Rectal smooth muscle tissue (tissue), 1 donor: ENCODE results near the gene CST5.
"Not testable (repeated sequence)": the region's sequence is repeated elsewhere in the genome, so short reads cannot be mapped to it uniquely, and the experiment has no call there.

Source experiments
- H3K27ac ChIP-seq: one replicate; pipeline ENCODE4 v1.7.0; 2013; ENCODE audit warnings: low read depth, low read length, inconsistent platforms
- H3K27me3 ChIP-seq: one replicate; pipeline ENCODE4 v1.7.0; 2013; ENCODE audit warnings: low read length; ENCODE audit not compliant: control insufficient read depth, insufficient read depth
- H3K36me3 ChIP-seq: one replicate; pipeline ENCODE4 v1.7.0; 2013; ENCODE audit warnings: low read length; ENCODE audit not compliant: control insufficient read depth, insufficient read depth
- H3K4me1 ChIP-seq: one replicate; pipeline ENCODE4 v1.7.0; 2013; ENCODE audit warnings: low read length; ENCODE audit not compliant: control insufficient read depth, insufficient read depth
- H3K4me3 ChIP-seq: one replicate; pipeline ENCODE4 v1.7.0; 2013; ENCODE audit warnings: low read length
- H3K9ac ChIP-seq: one replicate; pipeline ENCODE4 v1.7.0; 2013; ENCODE audit warnings: low read length

Gene CST5

DNA sequence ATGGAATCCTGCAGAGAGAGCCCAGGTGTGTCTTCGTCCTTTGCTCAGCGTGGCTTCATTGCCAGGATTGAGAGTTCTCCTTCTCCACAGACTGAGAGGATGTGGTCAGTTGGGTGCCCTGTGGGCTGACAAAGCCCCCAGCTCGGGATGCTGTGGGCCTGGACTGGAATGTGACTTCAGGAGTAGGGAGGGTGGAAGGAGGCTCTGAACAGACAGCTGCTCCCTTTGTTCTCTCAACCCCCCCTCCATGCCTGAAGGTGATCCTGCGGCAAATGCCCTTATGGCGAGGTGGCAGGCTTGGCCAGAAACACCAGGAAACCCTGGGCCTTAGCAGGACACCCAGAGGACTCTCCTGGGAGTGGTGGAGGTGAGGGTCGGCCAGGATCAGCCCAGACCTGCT lies 1.8 kb upstream of the CST5 start:
- H3K9ac ChIP-seq = no peak overlapping the region
- no peaks in the 10 kb centered on the region for H3K36me3 ChIP-seq
- H3K27ac ChIP-seq = no peak overlapping the region
- H3K4me3 ChIP-seq = no peak overlapping the region
- peaks cover 9% of the 10 kb centered on the region for H3K4me1 ChIP-seq
- no peaks in the 10 kb centered on the region for H3K27me3 ChIP-seq

DNA sequence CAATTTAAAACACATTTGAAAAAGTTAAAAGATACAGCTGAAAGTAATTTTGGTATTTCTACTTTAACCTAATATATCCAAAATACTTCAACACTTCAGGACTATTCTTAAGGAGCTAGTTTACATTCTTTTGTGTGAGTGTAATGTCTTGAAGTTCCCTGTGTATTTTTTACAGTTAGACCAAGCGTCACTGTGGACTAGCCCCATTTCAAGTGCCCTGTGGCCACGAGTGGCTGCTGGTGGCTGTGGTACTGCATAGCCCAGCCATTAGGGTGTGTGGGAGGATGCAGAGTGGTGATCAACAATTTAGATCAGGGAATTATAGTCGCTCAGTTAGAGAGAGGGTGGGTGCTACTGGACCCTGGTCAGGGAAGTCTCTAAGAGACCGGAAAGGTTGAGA lies 869 bp upstream of the CST5 start:
- Histone ChIP-seq H3K4me1 (peaks cover 12% of the 10 kb centered on the region), H3K27me3 (no peaks in the 10 kb centered on the region), H3K36me3 (no peaks in the 10 kb centered on the region), H3K27ac (no peak overlapping the region), H3K9ac (no peak overlapping the region), H3K4me3 (no peak overlapping the region)

DNA sequence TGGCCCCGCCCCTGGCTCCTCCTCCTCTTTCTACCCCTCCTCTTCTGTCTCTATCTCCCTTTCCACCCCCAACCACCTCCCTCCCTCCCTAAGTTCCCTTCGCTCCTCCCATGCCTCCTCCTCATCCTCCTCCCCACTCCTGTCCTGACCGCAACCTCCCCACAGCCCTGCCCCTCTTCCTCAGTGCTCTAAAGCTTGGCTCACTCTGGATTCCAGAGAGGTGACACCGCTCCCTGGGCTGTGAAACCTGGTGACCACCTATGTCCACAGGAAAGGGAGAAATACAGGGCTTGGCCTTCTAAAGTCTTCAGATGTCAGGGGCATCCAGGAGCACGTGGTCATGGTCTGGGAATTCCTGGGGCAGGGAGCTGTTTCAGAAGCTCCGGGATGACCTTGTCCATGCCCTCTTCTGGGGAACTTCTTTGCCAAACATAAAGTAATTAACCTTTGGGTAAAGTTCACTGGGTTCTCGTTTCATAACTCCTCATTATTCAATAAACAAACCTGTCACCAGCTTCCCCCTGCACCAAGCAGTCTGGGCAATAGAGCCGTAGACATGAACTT lies 345 bp upstream of the CST5 start:
- Histone ChIP-seq H3K4me1 (peaks cover 16% of the 10 kb centered on the region), H3K27me3 (no peaks in the 10 kb centered on the region), H3K27ac (no peak overlapping the region), H3K4me3 (no peak overlapping the region), H3K9ac (no peak overlapping the region), H3K36me3 (no peaks in the 10 kb centered on the region)

DNA sequence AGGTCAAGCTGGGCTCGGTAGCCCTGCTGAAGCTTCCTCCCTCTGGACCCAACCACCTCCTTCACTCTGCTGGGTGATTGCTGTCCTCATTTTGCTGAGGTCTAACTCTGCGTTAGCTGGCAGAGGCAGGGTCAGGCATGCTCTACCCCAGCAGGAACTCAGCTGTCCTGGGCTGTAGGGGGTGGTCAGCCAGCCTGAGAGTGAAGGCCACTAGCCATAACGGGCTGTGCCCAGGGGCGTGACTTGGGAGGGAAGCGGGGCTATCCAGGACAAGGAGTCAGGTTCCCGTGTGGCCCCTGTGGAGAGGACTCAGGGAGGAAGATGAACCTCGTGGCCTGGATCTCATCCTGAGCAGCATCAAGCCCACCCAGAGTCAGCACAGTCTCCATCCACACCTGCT lies 761 bp downstream of the CST5 start:
- peaks cover 17% of the 10 kb centered on the region for H3K4me1 ChIP-seq
- H3K36me3 ChIP-seq = no peaks in the 10 kb centered on the region
- no peak overlapping the region for H3K9ac ChIP-seq
- H3K27ac ChIP-seq = no peak overlapping the region
- no peaks in the 10 kb centered on the region for H3K27me3 ChIP-seq
- no peak overlapping the region for H3K4me3 ChIP-seq

DNA sequence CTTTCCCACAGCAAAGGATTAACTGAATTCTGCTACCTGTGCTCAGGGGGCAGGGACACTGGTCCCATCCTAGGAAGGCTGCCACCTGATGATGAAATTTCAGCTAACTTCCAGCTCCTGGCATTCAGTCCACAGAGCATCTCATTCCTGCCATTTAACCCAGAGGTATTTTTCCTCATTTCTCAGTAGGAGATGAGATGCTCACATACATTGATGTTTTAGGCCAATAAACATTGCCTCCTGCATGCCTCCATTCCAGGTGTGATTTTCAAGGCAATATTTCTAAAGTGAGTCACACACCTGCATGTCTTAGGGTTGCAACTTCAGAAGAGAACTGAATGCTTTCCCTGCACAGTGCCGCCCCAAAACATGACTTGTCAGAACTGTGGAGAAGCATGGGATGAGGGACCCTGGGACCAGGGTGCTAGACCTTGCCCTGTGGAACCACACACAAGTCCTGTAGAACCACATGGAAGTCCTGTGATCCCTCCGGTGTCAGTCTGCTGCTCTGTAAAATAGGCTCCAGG lies 1.5 kb downstream of the CST5 start:
- H3K36me3 ChIP-seq, H3K27ac ChIP-seq, H3K4me3 ChIP-seq, H3K9ac ChIP-seq, H3K27me3 ChIP-seq: not testable (repeated sequence)
- peaks cover 17% of the 10 kb centered on the region for H3K4me1 ChIP-seq

DNA sequence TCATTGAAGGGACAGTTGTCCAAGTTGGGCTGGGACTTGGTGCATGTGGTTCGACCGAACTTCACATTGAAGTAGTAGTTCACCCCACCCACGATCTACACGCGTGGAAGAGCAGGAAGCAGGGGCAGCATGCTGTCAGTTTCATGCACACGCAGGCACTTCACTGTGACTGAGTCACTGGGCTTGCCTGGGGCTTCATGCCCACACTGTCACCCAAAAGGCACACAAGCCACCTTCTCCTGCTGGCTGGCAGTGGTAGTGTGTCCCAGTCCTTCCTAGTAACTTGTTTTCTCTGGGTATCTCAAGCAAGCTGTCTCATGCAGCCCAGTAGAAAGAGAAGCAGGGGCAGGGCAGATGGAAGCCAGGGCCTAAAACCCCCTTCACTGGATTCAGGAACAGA lies 2.0 kb downstream of the CST5 start:
- Histone ChIP-seq H3K4me1 (peaks cover 17% of the 10 kb centered on the region), H3K36me3 (no peaks in the 10 kb centered on the region), H3K4me3 (no peak overlapping the region), H3K27me3 (no peaks in the 10 kb centered on the region), H3K27ac (no peak overlapping the region), H3K9ac (no peak overlapping the region)

DNA sequence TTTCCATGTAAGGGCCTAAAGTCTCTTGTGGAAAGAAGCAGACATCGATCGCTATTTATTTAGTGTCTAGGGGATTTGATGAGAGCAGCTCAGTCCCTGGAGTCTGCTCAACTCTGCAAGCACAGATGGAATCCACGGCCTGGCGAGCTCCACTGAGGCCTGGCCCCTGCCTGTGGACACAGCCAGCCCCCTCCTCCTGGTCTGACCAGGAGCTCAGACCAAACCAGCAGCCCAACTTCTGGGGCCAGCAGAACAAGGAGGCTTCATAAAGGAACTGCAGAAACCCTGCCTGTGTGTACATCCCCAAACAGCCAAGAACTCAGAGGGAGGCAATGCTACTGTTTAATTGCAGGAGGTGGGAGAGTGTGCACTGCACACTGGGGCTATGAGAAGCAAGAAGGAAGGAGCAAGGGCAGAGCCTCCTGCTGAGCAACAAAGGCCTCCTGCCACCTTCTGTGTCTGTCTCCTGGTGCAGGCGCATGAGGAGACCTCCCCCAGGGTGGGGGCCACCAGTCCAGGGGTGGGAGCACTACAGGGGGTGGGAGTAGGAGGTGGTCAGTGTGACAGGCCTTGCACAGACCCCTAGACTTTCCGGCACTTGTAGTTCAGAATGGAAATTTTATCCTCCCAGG lies 3.8 kb downstream of the CST5 start:
- Histone ChIP-seq H3K36me3 (no peaks in the 10 kb centered on the region), H3K4me3 (no peak overlapping the region), H3K4me1 (peaks cover 17% of the 10 kb centered on the region), H3K27ac (peak overlapping the region; percentile 56), H3K27me3 (no peaks in the 10 kb centered on the region), H3K9ac (no peak overlapping the region)

DNA sequence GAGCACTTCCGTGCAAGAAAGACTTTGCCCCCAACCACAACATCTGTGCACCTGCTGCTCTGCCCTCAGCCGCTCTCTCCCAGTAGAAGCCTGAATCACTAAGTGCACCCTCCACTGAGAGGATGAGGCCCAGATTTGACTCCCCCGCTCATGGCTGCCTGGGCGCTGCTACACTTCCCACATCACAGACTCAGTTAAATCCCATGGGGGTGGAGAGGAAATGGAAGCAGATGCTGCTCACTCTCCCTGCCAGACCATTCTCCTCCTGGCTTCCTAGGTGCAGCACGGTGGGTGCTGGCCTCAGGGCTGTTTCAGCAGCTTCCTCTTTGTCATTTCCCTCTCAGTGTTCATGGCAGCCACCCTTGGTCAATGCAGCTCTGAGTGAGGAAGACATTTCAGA lies 4.8 kb downstream of the CST5 start:
- no peak overlapping the region for H3K4me3 ChIP-seq
- peaks cover 11% of the 10 kb centered on the region for H3K4me1 ChIP-seq
- H3K9ac ChIP-seq = no peak overlapping the region
- H3K36me3 ChIP-seq = no peaks in the 10 kb centered on the region
- no peaks in the 10 kb centered on the region for H3K27me3 ChIP-seq
- peak overlapping the region; percentile 56 for H3K27ac ChIP-seq

DNA sequence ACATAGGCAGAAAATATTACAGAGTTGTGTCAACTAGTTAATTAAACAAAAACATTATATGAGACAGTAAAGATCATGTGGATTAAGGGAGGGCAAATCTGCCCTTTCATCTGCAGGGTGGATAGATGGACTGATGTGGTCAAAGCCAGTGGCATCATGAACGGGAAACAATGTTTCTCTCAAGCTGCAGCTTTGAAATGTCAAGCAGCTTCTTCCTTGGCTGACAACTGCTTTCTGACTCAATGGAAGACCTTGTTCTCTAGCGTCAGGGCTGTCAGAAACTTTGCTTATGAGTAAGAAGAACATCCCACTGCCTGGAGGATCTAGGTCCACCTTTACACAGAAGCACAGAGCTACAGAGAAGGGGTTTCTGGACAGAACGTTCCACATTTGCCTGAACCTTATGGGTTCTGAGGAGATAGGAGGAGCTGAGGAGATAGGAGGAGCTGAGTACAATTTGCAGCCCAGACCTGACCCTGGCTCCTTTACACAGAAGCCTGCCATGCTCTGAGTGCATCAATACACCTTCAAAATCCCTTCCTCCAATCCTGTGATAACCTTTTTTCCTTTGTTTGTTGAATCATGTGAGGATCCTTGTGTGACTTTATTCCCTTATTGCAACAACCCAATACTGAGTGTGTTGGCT lies 6.1 kb downstream of the CST5 start:
- Histone ChIP-seq H3K9ac (no peak overlapping the region), H3K27ac (no peak overlapping the region), H3K4me3 (no peak overlapping the region), H3K4me1 (peaks cover 8% of the 10 kb centered on the region), H3K36me3 (no peaks in the 10 kb centered on the region), H3K27me3 (no peaks in the 10 kb centered on the region)

DNA sequence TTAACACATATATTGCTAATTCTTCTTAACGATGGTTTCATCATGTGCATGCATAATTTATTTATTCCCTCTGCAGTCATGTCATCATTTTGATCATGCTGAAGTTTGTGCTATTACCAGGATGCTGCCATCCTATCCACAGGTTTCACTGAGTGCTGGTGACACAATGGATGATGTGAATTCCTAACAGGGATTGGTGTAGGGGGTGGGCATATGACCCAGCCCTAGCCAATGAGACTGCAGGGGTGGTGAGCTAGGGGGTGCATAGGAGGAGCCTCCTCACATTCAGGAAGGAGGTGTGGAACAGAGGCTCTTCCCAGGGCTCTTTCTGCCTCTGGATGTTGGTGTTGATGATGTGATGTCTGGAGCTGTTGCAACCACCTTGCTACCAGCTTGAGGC lies 7.5 kb downstream of the CST5 start:
- no peak overlapping the region for H3K9ac ChIP-seq
- no peak overlapping the region for H3K4me3 ChIP-seq
- no peaks in the 10 kb centered on the region for H3K27me3 ChIP-seq
- no peak overlapping the region for H3K27ac ChIP-seq
- peaks cover 8% of the 10 kb centered on the region for H3K4me1 ChIP-seq
- H3K36me3 ChIP-seq = no peaks in the 10 kb centered on the region

DNA sequence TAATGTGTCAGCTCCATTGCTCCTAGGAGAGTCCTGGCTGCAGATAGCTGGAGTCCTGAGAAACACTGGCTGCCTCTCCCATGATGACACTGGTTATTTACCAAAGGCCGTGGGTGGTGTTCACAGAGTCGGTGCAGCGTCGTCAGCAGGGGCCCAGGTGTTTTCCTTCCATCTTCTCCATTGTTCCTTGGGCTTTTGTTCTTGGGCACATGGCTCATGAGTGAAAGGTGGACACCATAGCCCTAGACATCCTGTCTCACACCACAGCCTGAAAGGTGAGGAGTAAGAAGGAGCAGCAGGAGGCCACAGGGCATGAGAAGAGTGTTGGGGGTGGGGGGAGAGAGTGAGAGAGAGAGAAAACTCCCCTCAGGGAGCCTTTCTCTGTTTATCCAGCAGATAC lies 9.1 kb downstream of the CST5 start:
- Histone ChIP-seq H3K4me3 (no peak overlapping the region), H3K27me3 (no peaks in the 10 kb centered on the region), H3K27ac (no peak overlapping the region)

DNA sequence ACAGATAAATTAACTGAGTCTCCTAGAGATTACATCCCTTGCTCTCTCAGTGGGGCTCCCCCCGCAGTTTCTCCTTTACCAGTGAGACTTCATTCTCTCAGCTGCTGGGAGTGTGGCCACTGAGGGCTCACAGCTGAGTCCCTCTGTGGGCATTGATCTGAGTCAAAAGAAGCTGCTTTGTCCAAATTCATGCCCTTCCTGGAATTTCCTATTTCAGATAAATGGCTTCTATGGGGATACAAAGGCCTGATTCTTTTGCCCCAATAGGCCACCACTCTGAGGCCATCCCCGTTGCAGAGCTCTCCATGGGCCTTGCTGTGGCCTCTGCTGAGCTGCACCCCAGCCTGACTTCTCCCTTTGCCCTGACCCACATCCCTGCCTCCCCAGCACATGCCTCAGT lies 10.0 kb downstream of the CST5 start:
- no peaks in the 10 kb centered on the region for H3K4me1 ChIP-seq
- H3K4me3 ChIP-seq = no peak overlapping the region
- no peak overlapping the region for H3K9ac ChIP-seq
- H3K27ac ChIP-seq = no peak overlapping the region
- no peaks in the 10 kb centered on the region for H3K36me3 ChIP-seq
- no peaks in the 10 kb centered on the region for H3K27me3 ChIP-seq

More for the DNA sequence above, 9.1 kb downstream of the CST5 start:
- peaks cover 5% of the 10 kb centered on the region for H3K4me1 ChIP-seq
- no peaks in the 10 kb centered on the region for H3K36me3 ChIP-seq
- H3K9ac ChIP-seq = no peak overlapping the region

DNA sequence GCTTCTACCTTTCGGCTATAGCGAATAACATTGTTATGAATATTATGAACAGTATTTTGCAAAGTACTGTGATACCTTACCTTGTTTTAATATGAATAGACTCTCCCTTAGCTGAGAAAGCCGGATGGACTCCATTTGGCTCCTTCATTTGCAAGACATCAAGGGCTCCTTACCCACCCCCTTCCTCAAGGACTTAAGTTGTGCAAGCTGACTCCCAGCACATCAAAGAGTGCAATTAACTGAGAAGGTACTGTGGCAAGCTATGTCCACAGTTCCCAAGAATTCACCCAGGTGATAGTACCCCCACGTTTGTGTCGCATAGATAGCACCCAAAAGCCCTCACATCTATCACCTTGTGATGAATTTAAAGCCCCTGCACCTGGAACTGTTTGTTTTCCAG lies 11.2 kb downstream of the CST5 start:
- Histone ChIP-seq H3K4me1 (no peaks in the 10 kb centered on the region), H3K4me3 (no peak overlapping the region), H3K27me3 (no peaks in the 10 kb centered on the region), H3K36me3 (no peaks in the 10 kb centered on the region), H3K27ac (no peak overlapping the region), H3K9ac (no peak overlapping the region)
